ENCODE results near the gene ZNF416.

GRCh38 chr19:57527136-57527881 is 51.4 kb downstream of the ZNF416 start, which contains the start of gene ZNF549:
- TF ChIP-seq CTCF (IDR thresholded peaks at IDR 0.05; ENCODE audit: low read depth, low read length) (no peak), POLR2A (IDR thresholded peaks at IDR 0.05; ENCODE audit: extremely low read depth, insufficient read length) (peak; percentile 29)

Data from NB4 (cell line).